Measurements from ENCODE around the gene SLC25A21. TPM values are rescaled to one million over a fixed set of nuclear protein-coding genes. Genes with fewer than 3 reads are reported as not detected.
"Not testable (repeated sequence)": the region's sequence is repeated elsewhere in the genome, so short reads cannot be mapped to it uniquely, and the experiment has no call there.

Gene SLC25A21
- total RNA-seq: not detected
- total RNA-seq (2013): not detected
- 0 to 0.20 (median 0) reads per million in 29 experiments for total RNA-seq

GRCh38 chr14:37172024-37172869, at the start of gene SLC25A21:
Gene SLC25A21, minus strand, starts transcription at chr14:37172606.
- Histone ChIP-seq H3K27me3 (replicated peaks in 1 of 2; ENCODE audit: control insufficient read depth in 2 of 2, extremely low read depth in 1 of 2, insufficient read depth in 2 of 2, low read length in 1 of 2) (peaks cover 0 to 13% of the 10 kb centered on the region in 2 experiments), H3K9me3 (no peaks in the 10 kb centered on the region), H3K4me3 (ENCODE audit: control insufficient read depth in 1 of 2, extremely low read depth in 1 of 2, low read length in 1 of 2) (no peak within 1 kb of the TSS), H3K27ac (ENCODE audit: low read length) (no peak within 1 kb of the TSS), H3K4me1 (ENCODE audit: control insufficient read depth in 1 of 2, extremely low read depth in 1 of 2, insufficient read depth in 2 of 2, low read length in 2 of 2) (no peaks in the 10 kb centered on the region), H3K36me3 (ENCODE audit: control insufficient read depth in 2 of 2, extremely low read depth in 1 of 2, insufficient read depth in 1 of 2, low read length in 1 of 2) (no peaks in the 10 kb centered on the region)
- Mint-ChIP-seq H3K27me3 (peaks cover 10 to 23% of the 10 kb centered on the region in 2 donors), H3K4me1 (peaks cover 0 to 3% (median 2%) of the 10 kb centered on the region in 3 donors), H3K9me3 (peaks cover 0 to 6% (median 4%) of the 10 kb centered on the region in 3 donors), H3K36me3 (no peaks in the 10 kb centered on the region), H3K27ac (no peak within 1 kb of the TSS), H3K4me3 (no peak within 1 kb of the TSS)
- ATAC-seq (replicated peaks in 1 of 4): no peak
- CTCF ChIA-PET: no interaction called here
- WGBS (ENCODE audit: insufficient coverage): 9% methylated on average over 56 of the region's 66 CpGs
- no peak for DNase-seq
- POLR2A ChIA-PET: no interaction called here

GRCh38 chr14:37221073-37221472, 48.7 kb upstream of the SLC25A21 start:
- CTCF ChIA-PET: no interaction called here
- no peaks in the 10 kb centered on the region for H3K9me3 ChIP-seq
- 20% methylated on average over 1 of the region's 3 CpGs for WGBS (ENCODE audit: insufficient coverage)
- no peaks in the 10 kb centered on the region for H3K4me1 ChIP-seq (ENCODE audit: control insufficient read depth in 1 of 2, extremely low read depth in 1 of 2, insufficient read depth in 2 of 2, low read length in 2 of 2)
- H3K27ac Mint-ChIP-seq: no peak overlapping the region
- H3K27me3 ChIP-seq (replicated peaks in 1 of 2; ENCODE audit: control insufficient read depth in 2 of 2, extremely low read depth in 1 of 2, insufficient read depth in 2 of 2, low read length in 1 of 2): no peaks in the 10 kb centered on the region
- no peaks in the 10 kb centered on the region for H3K36me3 Mint-ChIP-seq
- H3K4me3 ChIP-seq (ENCODE audit: control insufficient read depth in 1 of 2, extremely low read depth in 1 of 2, low read length in 1 of 2): no peak overlapping the region
- POLR2A ChIA-PET: no interaction called here
- no peak overlapping the region for H3K4me3 Mint-ChIP-seq
- DNase-seq: no peak
- H3K27ac ChIP-seq (ENCODE audit: low read length): no peak overlapping the region
- no peaks in the 10 kb centered on the region for H3K27me3 Mint-ChIP-seq
- ATAC-seq (replicated peaks in 1 of 4): no peak
- H3K9me3 Mint-ChIP-seq: peaks cover 8 to 10% (median 10%) of the 10 kb centered on the region in 3 donors
- H3K4me1 Mint-ChIP-seq: no peaks in the 10 kb centered on the region
- H3K36me3 ChIP-seq (ENCODE audit: control insufficient read depth in 2 of 2, extremely low read depth in 1 of 2, insufficient read depth in 1 of 2, low read length in 1 of 2): no peaks in the 10 kb centered on the region

GRCh38 chr14:37215345-37215744, 42.9 kb upstream of the SLC25A21 start:
- Mint-ChIP-seq H3K27ac (no peak overlapping the region), H3K9me3 (peaks cover 0 to 15% (median 2%) of the 10 kb centered on the region in 3 donors), H3K27me3 (no peaks in the 10 kb centered on the region), H3K4me1 (no peaks in the 10 kb centered on the region), H3K4me3 (no peak overlapping the region), H3K36me3 (no peaks in the 10 kb centered on the region)
- Histone ChIP-seq H3K27ac (ENCODE audit: low read length) (no peak overlapping the region), H3K27me3 (replicated peaks in 1 of 2; ENCODE audit: control insufficient read depth in 2 of 2, extremely low read depth in 1 of 2, insufficient read depth in 2 of 2, low read length in 1 of 2) (no peaks in the 10 kb centered on the region), H3K4me1 (ENCODE audit: control insufficient read depth in 1 of 2, extremely low read depth in 1 of 2, insufficient read depth in 2 of 2, low read length in 2 of 2) (no peaks in the 10 kb centered on the region), H3K9me3 (no peaks in the 10 kb centered on the region), H3K4me3 (ENCODE audit: control insufficient read depth in 1 of 2, extremely low read depth in 1 of 2, low read length in 1 of 2) (no peak overlapping the region), H3K36me3 (ENCODE audit: control insufficient read depth in 2 of 2, extremely low read depth in 1 of 2, insufficient read depth in 1 of 2, low read length in 1 of 2) (no peaks in the 10 kb centered on the region)
- ChIA-PET POLR2A (no interaction called here), CTCF (no interaction called here)
- no CpG with 5 or more reads among the region's 3 CpGs for WGBS (ENCODE audit: insufficient coverage)
- ATAC-seq (replicated peaks in 1 of 4): no peak
- DNase-seq: no peak

GRCh38 chr14:37213016-37213415, 40.6 kb upstream of the SLC25A21 start:
- DNase-seq (no peak), ATAC-seq (replicated peaks in 1 of 4) (no peak)
- no peaks in the 10 kb centered on the region for H3K27me3 ChIP-seq (replicated peaks in 1 of 2; ENCODE audit: control insufficient read depth in 2 of 2, extremely low read depth in 1 of 2, insufficient read depth in 2 of 2, low read length in 1 of 2)
- ChIA-PET CTCF (no interaction called here), POLR2A (no interaction called here)
- Mint-ChIP-seq H3K4me3 (no peak overlapping the region), H3K27me3 (no peaks in the 10 kb centered on the region), H3K36me3 (no peaks in the 10 kb centered on the region), H3K27ac (no peak overlapping the region), H3K4me1 (no peaks in the 10 kb centered on the region), H3K9me3 (peaks cover 0 to 21% (median 2%) of the 10 kb centered on the region in 3 donors)
- H3K4me3 ChIP-seq (ENCODE audit: control insufficient read depth in 1 of 2, extremely low read depth in 1 of 2, low read length in 1 of 2): no peak overlapping the region
- no peak overlapping the region for H3K27ac ChIP-seq (ENCODE audit: low read length)
- H3K36me3 ChIP-seq (ENCODE audit: control insufficient read depth in 2 of 2, extremely low read depth in 1 of 2, insufficient read depth in 1 of 2, low read length in 1 of 2): no peaks in the 10 kb centered on the region
- H3K4me1 ChIP-seq (ENCODE audit: control insufficient read depth in 1 of 2, extremely low read depth in 1 of 2, insufficient read depth in 2 of 2, low read length in 2 of 2): no peaks in the 10 kb centered on the region
- no peaks in the 10 kb centered on the region for H3K9me3 ChIP-seq

GRCh38 chr14:37210448-37210847, 38.0 kb upstream of the SLC25A21 start:
- Mint-ChIP-seq H3K27me3 (no peaks in the 10 kb centered on the region), H3K36me3 (no peaks in the 10 kb centered on the region), H3K4me3 (no peak overlapping the region), H3K9me3 (peaks cover 11 to 23% (median 11%) of the 10 kb centered on the region in 3 donors), H3K27ac (no peak overlapping the region), H3K4me1 (no peaks in the 10 kb centered on the region)
- Histone ChIP-seq H3K4me3 (ENCODE audit: control insufficient read depth in 1 of 2, extremely low read depth in 1 of 2, low read length in 1 of 2) (no peak overlapping the region), H3K4me1 (ENCODE audit: control insufficient read depth in 1 of 2, extremely low read depth in 1 of 2, insufficient read depth in 2 of 2, low read length in 2 of 2) (no peaks in the 10 kb centered on the region), H3K27me3 (replicated peaks in 1 of 2; ENCODE audit: control insufficient read depth in 2 of 2, extremely low read depth in 1 of 2, insufficient read depth in 2 of 2, low read length in 1 of 2) (no peaks in the 10 kb centered on the region), H3K27ac (ENCODE audit: low read length) (no peak overlapping the region), H3K36me3 (ENCODE audit: control insufficient read depth in 2 of 2, extremely low read depth in 1 of 2, insufficient read depth in 1 of 2, low read length in 1 of 2) (no peaks in the 10 kb centered on the region), H3K9me3 (no peaks in the 10 kb centered on the region)
- WGBS (ENCODE audit: insufficient coverage): 95% methylated on average over 5 of the region's 6 CpGs
- CTCF ChIA-PET: no interaction called here
- POLR2A ChIA-PET: no interaction called here
- ATAC-seq (replicated peaks in 1 of 4): no peak
- DNase-seq: no peak

- H3K4me1 Mint-ChIP-seq; H3K4me3 Mint-ChIP-seq; H3K4me3 ChIP-seq (ENCODE audit: control insufficient read depth in 1 of 2, extremely low read depth in 1 of 2, low read length in 1 of 2); CTCF ChIA-PET; H3K4me1 ChIP-seq (ENCODE audit: control insufficient read depth in 1 of 2, extremely low read depth in 1 of 2, insufficient read depth in 2 of 2, low read length in 2 of 2); H3K36me3 ChIP-seq (ENCODE audit: control insufficient read depth in 2 of 2, extremely low read depth in 1 of 2, insufficient read depth in 1 of 2, low read length in 1 of 2); H3K27ac Mint-ChIP-seq; ATAC-seq (replicated peaks in 1 of 4); H3K9me3 ChIP-seq; H3K27me3 Mint-ChIP-seq; DNase-seq; H3K27ac ChIP-seq (ENCODE audit: low read length); POLR2A ChIA-PET; H3K36me3 Mint-ChIP-seq; H3K27me3 ChIP-seq (replicated peaks in 1 of 2; ENCODE audit: control insufficient read depth in 2 of 2, extremely low read depth in 1 of 2, insufficient read depth in 2 of 2, low read length in 1 of 2): not testable (repeated sequence)
- H3K9me3 Mint-ChIP-seq: peaks cover 12 to 23% (median 12%) of the 10 kb centered on the region in 3 donors
- WGBS (ENCODE audit: insufficient coverage): no CpG with 5 or more reads among the region's 2 CpGs
Measured at GRCh38 chr14:37209617-37210016, 37.2 kb upstream of the SLC25A21 start.
